HG02943 (cell line): ENCODE results near the gene CCNB2.
"Not testable (repeated sequence)": the region's sequence is repeated elsewhere in the genome, so short reads cannot be mapped to it uniquely, and the experiment has no call there.

Experiments
- ATAC-seq: cut with Tn5 transposase; IDR thresholded peaks from one replicate; pipeline ENCODE4 v1.9.1; 2021; ENCODE audit warnings: mild to moderate bottlenecking, low read depth, moderate library complexity; ENCODE audit not compliant: unreplicated experiment

Gene CCNB2

DNA sequence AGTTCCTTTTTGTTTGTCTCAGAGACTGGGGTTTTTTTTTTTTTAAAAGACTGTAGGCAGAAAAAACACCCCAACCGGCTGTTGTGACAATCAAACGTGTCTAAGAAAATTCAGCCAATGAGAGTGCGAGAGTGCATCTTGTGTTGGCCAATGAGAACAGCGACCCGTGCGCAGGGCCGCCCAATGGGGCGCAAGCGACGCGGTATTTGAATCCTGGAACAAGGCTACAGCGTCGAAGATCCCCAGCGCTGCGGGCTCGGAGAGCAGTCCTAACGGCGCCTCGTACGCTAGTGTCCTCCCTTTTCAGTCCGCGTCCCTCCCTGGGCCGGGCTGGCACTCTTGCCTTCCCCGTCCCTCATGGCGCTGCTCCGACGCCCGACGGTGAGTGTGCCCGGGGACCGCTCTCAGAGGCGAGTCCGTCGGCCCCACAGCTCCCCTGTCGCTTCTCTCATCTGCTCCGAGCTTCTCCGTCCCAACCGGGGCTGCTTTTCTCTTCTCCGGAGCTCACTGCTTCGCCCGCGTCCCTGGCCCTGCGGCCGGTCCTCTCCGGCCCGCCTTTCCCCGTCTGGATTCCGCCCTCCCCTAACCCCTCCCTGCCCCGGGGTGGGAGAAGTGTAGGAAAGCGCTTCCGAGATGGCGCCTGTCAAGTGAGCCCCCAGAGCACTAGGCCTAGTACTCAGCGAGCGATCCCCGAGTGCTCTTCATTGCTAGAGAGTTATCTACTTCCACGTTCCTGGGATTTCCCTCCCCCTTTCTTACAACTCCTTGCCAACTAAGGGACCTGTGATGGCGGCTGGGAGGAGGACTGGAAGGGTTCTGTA lies at the start of gene CCNB2:
CCNB2 (plus strand) TSS at position 235 of the 821 bp plus-strand sequence; CDS start at position 358, 123 bp downstream.
- ATAC-seq: peak; percentile 97

DNA sequence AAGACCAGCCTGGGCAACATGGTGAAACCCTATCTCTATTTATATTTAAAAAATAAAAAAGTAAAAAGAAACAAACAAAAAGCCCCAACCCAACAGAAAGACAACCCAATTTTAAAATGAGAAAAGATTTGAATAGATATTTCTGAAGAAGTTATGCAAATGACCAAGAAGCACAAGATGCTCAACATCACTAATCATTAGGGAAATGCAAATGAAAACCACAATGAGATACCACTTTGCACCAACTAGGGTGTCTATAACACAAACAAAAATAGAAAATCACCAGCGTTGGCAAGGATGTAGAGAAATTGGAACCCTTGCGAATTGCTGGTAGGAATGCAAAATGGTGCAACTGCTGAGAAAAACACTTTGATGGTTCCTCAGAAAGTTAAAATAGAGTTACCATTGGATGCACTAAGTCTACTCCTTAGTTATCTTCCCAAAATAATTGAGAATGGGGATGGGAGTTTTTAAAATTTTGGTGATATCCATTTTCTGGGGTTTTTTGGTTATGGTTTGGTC lies 45.8 kb upstream of the CCNB2 start:
- no peak for ATAC-seq

- no peak for ATAC-seq
Observed at GRCh38 chr15:59060348-59060747, 44.6 kb upstream of the CCNB2 start.

DNA sequence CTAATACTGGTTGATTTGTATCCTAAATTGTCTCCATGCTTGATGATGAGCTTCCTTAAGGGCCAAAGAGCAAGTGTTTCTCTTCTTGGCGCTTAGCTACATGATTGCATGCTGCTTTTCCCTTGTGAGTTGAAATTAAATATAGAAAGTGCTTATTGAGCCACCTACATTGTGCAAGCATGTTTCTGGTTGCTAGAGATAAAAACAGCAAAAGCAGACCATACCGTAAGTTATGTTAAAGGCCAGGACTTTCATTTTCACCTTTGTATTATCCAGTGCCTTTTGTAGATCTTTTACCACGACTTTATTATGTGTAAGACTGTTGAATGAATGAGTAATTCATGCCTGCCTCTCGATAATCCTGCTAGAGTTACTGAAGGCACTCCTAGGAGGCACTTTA lies 41.9 kb upstream of the CCNB2 start:
- no peak for ATAC-seq

DNA sequence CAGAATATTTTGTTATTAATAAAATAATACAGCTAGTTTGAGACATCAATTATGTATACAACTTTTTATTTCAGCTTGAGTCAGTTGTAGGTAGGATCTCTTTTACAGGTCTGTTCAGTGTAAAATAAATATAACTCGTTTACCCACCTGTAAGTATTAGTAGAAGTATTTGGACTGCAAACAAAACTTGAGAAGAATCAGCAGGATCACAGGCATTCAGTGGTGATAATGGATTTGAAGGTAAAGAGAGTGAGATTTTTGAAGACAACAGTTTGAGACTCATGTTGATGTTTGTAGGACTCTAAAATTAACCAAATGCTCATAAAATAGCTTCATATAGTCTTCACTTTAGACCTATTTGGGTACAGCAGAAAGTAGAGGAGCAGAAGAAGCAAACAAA lies 35.5 kb upstream of the CCNB2 start:
- ATAC-seq: no peak

- ATAC-seq: no peak
Observed at GRCh38 chr15:59074607-59075006, 30.3 kb upstream of the CCNB2 start.

DNA sequence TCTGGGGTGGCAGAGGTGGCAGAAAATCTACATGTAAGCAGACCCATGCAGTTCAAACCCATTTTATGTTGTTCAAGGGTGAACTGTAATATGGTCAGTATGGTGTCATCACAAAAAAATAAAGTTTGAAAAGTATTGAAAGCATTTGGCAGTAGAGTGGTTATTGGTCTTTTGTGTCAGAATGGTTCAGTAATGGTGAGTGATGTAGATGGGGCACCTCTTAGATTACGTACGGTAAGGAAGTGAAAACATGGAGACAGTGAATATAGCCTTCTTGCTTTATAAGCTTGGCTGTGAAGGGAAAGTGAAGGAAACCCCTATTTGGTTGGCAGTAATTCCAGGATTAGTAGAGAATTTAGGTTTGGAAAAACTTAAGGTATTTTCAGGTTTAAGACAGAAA lies 17.2 kb upstream of the CCNB2 start:
- no peak for ATAC-seq

DNA sequence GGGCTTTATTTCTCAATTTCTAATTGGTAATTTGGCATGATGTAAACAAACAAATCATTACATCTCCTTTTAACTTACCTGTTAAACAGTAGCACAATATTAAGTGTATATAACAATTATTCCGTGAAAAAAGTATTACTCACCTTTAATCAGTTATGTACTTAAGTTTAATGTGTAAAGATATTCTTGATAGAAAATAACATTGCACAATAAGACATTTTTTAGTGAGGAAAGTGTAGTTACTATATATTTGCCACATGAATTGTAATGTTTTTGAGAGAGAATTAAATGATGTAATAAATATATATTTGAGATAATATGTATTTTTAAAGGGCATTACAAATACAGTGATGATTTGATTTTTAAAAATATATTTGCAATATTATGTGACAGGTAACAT lies 10.9 kb upstream of the CCNB2 start:
- no peak for ATAC-seq

- no peak for ATAC-seq
Observed at GRCh38 chr15:59096429-59096828, 8.5 kb upstream of the CCNB2 start.

GRCh38 chr15:59099162-59099685 lies 5.7 kb upstream of the CCNB2 start:
- ATAC-seq: no peak

GRCh38 chr15:59104602-59104911 lies 389 bp upstream of the CCNB2 start:
- peak; percentile 40 for ATAC-seq

GRCh38 chr15:59105854-59106253 lies 908 bp downstream of the CCNB2 start:
- ATAC-seq: no peak

- no peak for ATAC-seq
Observed at GRCh38 chr15:59111251-59111650, 6.3 kb downstream of the CCNB2 start.

DNA sequence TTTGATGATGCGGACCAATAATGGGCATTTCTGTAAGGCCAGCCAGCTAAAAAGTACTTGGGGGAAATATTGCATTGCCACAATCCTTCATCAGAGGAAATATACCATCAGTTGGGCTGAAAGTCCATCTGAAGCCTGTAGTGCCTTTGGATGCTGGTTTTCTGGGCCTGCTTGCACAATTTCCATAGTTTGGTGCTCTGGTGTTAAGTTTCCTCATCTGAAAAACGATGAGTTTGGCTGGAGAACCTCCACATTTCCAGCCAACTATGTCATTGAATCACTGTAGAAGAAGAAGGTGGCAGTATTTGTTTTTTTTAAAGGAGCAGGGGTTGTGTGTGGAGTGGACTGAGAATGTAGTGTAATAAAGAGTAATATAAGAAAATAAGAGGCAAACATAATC lies 10.1 kb downstream of the CCNB2 start:
- ATAC-seq: no peak

- no peak for ATAC-seq
Observed at GRCh38 chr15:59116141-59116540, 11.2 kb downstream of the CCNB2 start.

DNA sequence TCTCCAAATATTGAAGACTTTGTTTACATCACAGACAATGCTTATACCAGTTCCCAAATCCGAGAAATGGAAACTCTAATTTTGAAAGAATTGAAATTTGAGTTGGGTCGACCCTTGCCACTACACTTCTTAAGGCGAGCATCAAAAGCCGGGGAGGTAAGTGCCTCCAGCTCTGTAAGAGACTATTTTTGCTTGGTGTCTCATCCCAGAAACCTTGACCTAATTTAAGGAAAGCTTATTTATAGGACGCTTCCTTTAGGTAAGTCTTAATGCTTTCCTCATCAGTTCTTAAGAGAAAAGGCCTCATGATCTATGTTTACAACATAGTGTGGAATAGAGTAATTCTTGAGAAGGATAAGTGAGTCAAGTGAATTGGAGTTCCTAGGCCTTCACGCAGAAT lies 11.8 kb downstream of the CCNB2 start:
- ATAC-seq: no peak

DNA sequence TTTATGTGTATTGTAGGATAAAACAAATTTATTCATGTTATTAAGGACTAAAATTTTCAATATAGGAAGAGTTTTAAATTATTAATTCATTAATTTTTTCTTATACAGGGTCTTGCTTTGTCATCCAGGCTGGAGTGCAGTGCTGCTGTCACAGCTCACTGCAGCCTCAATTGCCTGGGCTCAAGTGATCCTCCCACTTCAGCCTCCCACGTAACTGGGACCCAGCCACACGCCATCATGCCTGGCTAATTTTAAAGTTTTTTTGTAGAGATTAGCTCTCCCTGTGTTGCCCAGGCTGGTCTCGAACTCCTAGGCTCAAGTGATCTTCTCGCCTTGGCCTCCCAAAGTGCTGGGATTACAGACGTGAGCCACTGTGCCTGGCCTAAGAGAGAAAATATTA lies 14.7 kb downstream of the CCNB2 start:
- ATAC-seq: no peak

DNA sequence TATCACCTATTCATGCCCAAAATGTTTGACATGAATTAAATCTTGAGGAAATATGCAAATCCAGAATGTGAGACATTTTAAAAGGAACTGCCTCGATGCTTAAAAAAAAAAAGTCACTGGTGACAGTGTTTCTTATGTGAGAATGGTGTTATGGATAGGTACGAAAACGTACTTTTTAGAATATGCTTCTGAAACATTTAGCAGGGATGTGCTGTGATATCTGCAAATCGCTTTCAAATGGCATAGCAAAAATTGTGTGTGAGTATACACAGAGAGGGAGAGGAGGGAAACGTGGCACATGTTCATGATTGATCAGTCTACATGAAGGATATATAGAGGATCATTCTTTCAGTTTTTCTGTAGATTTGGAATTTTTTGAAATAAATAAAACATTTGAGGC lies 16.0 kb downstream of the CCNB2 start:
- no peak for ATAC-seq

DNA sequence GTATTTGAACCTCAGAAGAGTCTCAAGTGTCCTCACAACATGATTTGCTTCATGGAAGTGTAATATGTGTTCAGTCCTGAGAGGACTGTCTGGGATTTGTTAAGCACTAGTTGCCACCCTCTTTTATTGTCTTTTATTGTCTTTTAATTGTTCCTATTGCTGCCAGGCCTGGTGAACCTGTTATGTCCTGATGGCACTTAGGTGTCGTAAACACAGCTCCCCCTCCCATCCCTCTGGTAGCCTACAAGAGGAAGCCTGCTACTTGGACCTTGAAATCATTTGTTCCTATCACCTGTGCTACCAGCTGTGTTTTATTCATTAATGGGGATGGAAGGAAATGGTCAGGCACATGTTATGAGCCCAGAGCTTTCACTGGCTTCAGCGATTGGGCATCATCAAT lies 19.3 kb downstream of the CCNB2 start:
- no peak for ATAC-seq

DNA sequence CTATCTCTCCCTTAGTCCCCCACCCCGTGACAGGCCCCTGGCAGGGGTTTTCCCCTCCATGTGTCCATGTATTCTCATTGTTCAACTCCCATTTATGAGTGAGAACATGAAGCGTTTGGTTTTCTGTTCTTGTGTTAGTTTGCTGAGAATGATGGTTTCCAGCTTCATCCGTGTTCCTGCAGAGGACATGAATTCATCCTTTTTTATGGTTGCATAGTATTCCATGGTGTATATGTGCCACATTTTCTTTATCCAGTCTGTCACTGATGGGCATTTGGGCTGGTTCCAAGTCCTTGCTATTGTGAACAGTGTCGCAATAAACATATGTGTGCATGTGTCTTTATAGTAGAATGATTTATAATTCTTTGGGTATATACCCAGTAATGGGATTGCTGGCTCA lies 20.7 kb downstream of the CCNB2 start:
- not testable (repeated sequence) for ATAC-seq

GRCh38 chr15:59127255-59127654 lies 22.3 kb downstream of the CCNB2 start:
- not testable (repeated sequence) for ATAC-seq

- ATAC-seq: no peak
Observed at GRCh38 chr15:59131456-59131855, 26.5 kb downstream of the CCNB2 start.
